RWPE2 (cell line): ENCODE data around the gene OR2V2.

Experiments used
- ATAC-seq: fragments of 200-7000 bp; cut with Tn5 transposase; 3 replicates; pipeline ENCODE4 v1.9.1; 2021; ENCODE audit warnings: low read depth
- DNase-seq: peaks from one replicate; pipeline ENCODE4 v3.0.0-alpha.2; 2020; ENCODE audit warnings: low spot score
- H3K27ac ChIP-seq: fragments of 450-650 bp; 2 replicates; pipeline ENCODE4 v1.5.1; 2017; ENCODE audit warnings: mild to moderate bottlenecking; ENCODE audit not compliant: poor library complexity, severe bottlenecking
- H3K27me3 ChIP-seq: fragments of 250-450 bp; sonication (Bioruptor Pico); 2 replicates; pipeline ENCODE4 v1.5.1; 2021; ENCODE audit warnings: mild to moderate bottlenecking, moderate library complexity; ENCODE audit not compliant: insufficient read depth, poor library complexity, severe bottlenecking
- H3K36me3 ChIP-seq: fragments of 250-450 bp; sonication (Bioruptor Pico); 2 replicates; pipeline ENCODE4 v1.5.1; 2020; ENCODE audit warnings: low read depth, mild to moderate bottlenecking, moderate library complexity
- H3K4me1 ChIP-seq: fragments of 250-450 bp; sonication (Bioruptor Pico); 2 replicates; pipeline ENCODE4 v1.5.1; 2021; ENCODE audit warnings: mild to moderate bottlenecking, moderate library complexity; ENCODE audit not compliant: insufficient read depth, poor library complexity, severe bottlenecking
- H3K4me3 ChIP-seq: fragments of 250-450 bp; sonication (Bioruptor Pico); 2 replicates; pipeline ENCODE4 v1.5.1; 2021; ENCODE audit warnings: mild to moderate bottlenecking, moderate library complexity; ENCODE audit not compliant: severe bottlenecking
- H3K9me3 ChIP-seq: fragments of 250-450 bp; sonication (Bioruptor Pico); 2 replicates; pipeline ENCODE4 v1.5.1; 2021; ENCODE audit warnings: mild to moderate bottlenecking, moderate library complexity; ENCODE audit not compliant: severe bottlenecking
- TF ChIP-seq, protein P1 (sequence below): fragments of 450-650 bp; IDR thresholded peaks from one replicate; pipeline ENCODE4 v1.5.1; 2017; ENCODE audit warnings: mild to moderate bottlenecking, moderate library complexity; ENCODE audit not compliant: poor library complexity, severe bottlenecking

OR2V2 gene

GRCh38 chr5:181207214-181207959, 60.0 kb downstream of the OR2V2 start:
- TF ChIP-seq, protein P1, sequence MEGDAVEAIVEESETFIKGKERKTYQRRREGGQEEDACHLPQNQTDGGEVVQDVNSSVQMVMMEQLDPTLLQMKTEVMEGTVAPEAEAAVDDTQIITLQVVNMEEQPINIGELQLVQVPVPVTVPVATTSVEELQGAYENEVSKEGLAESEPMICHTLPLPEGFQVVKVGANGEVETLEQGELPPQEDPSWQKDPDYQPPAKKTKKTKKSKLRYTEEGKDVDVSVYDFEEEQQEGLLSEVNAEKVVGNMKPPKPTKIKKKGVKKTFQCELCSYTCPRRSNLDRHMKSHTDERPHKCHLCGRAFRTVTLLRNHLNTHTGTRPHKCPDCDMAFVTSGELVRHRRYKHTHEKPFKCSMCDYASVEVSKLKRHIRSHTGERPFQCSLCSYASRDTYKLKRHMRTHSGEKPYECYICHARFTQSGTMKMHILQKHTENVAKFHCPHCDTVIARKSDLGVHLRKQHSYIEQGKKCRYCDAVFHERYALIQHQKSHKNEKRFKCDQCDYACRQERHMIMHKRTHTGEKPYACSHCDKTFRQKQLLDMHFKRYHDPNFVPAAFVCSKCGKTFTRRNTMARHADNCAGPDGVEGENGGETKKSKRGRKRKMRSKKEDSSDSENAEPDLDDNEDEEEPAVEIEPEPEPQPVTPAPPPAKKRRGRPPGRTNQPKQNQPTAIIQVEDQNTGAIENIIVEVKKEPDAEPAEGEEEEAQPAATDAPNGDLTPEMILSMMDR = no peak
- Histone ChIP-seq H3K9me3 (no peaks in the 10 kb centered on the region), H3K27ac (peak overlapping the region; percentile 76), H3K27me3 (no peaks in the 10 kb centered on the region), H3K4me1 (peaks cover 12% of the 10 kb centered on the region), H3K36me3 (peaks cover 9% of the 10 kb centered on the region), H3K4me3 (peak overlapping the region; percentile 67)
- DNase-seq = peak; percentile 83
- ATAC-seq = peak; percentile 45

DNA sequence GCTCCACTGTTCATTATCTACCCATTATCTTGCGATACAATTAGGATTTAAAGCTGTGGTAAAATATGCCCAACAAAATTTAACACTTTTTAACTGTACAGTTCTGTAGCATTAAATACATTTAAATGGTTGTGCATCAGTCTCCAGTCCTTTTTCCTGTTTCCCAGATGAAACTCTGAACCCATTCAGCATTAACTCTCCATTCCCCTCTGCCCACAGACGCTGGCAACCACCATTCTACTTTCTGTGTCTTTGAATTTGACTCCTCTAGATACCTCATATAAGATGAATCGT, 60.5 kb downstream of the OR2V2 start:
- TF ChIP-seq, protein P1 = no peak
- no peak for ATAC-seq
- Histone ChIP-seq H3K27me3 (no peaks in the 10 kb centered on the region), H3K4me1 (peaks cover 12% of the 10 kb centered on the region), H3K4me3 (peak overlapping the region; percentile 67), H3K27ac (peak overlapping the region; percentile 76), H3K9me3 (no peaks in the 10 kb centered on the region), H3K36me3 (peaks cover 5% of the 10 kb centered on the region)
- DNase-seq = no peak
